ENCODE measurements around the gene CFAP410. TPM values are rescaled to one million over a fixed set of nuclear protein-coding genes. Genes with fewer than 3 reads are reported as not detected.

Gene CFAP410
- total RNA-seq, 1 donor from 2014 or later: 23.9 TPM

- H3K27ac Mint-ChIP-seq (ENCODE audit: unreplicated experiment): no peak overlapping the region
- H3K4me3 Mint-ChIP-seq: no peak overlapping the region
- TF ChIP-seq CTCF (conservative IDR thresholded peaks at IDR 0.05): no peak
- no peaks in the 10 kb centered on the region for H3K4me1 Mint-ChIP-seq
- no peaks in the 10 kb centered on the region for H3K36me3 Mint-ChIP-seq (ENCODE audit: low read depth)
- no peaks in the 10 kb centered on the region for H3K27me3 Mint-ChIP-seq (ENCODE audit: low read depth)
- DNase-seq (ENCODE audit: low read depth, low spot score): no peak
- no peaks in the 10 kb centered on the region for H3K9me3 Mint-ChIP-seq
These were observed 56.8 kb downstream of the CFAP410 start for GRCh38 chr21:44282370-44282769.

DNA sequence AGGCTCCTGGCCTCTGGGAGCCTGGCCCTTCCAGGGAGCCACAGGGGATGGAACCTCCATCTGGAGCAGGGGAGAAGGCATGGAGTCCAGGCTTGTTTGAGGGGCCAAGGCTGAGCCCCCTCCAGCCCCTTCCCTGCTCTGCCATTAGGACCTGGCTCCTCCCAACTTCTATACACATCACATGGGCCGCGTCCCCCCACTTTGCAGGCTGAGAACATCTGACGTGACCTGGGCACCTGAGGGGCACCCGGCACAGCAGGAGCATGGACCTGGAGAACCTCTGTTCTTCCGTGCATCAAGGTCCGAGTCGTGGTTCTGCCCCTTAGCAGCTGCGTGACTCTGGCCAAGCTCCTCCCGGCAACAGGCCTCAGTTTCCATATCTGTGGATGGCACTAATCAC is 57.4 kb downstream of the CFAP410 start:
- H3K27ac Mint-ChIP-seq (ENCODE audit: unreplicated experiment): no peak overlapping the region
- H3K4me1 Mint-ChIP-seq: no peaks in the 10 kb centered on the region
- TF ChIP-seq CTCF (conservative IDR thresholded peaks at IDR 0.05): no peak
- H3K9me3 Mint-ChIP-seq: no peaks in the 10 kb centered on the region
- no peak overlapping the region for H3K4me3 Mint-ChIP-seq
- no peak for DNase-seq (ENCODE audit: low read depth, low spot score)
- no peaks in the 10 kb centered on the region for H3K36me3 Mint-ChIP-seq (ENCODE audit: low read depth)
- H3K27me3 Mint-ChIP-seq (ENCODE audit: low read depth): no peaks in the 10 kb centered on the region

DNA sequence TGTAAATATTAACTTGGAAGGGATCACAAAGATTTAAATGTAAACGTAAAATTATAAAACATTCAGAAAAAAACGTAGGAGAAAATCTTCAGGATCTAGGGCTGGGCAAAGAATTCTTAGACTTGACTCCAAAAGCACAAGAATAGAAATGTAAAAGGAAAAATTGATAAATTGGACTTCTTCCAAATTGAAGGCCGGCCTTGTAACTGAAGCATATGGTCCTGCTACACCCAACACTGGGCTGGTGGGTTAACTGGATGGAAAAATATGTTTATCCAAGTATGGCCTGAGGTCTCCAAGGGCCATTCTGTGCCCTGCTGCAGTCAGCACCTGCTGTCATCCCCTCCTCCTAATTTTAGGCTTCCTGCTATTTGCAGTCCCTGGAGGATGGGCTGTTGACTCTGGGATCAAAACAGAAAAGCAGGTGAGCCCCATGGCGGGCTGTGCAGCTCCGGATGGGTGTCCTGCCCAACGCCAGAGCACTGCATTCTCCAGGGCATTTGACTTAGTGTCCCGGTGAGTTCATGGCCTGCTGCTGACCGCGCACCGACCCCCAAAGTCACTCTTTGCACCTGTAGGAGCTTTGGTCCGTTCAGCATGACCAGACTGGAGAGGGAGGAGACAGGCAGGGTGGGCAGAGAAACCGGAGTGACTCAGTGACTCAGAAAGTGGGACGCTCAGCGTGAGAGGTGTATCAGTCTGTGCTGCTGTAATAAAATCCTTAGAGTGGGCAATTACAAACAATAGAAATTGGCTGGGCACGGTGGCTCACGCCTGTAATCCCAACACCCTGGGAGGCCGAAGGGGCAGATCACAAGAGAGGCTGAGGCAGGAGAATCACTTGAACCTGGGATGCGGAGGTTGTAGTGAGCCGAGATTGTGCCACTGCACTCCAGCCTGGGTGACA is 59.6 kb downstream of the CFAP410 start:
- no peak for TF ChIP-seq CTCF (conservative IDR thresholded peaks at IDR 0.05)
- Mint-ChIP-seq H3K36me3 (ENCODE audit: low read depth) (no peaks in the 10 kb centered on the region), H3K4me3 (no peak overlapping the region), H3K9me3 (peaks cover 3% of the 10 kb centered on the region), H3K4me1 (no peaks in the 10 kb centered on the region), H3K27ac (ENCODE audit: unreplicated experiment) (no peak overlapping the region), H3K27me3 (ENCODE audit: low read depth) (peaks cover 9% of the 10 kb centered on the region)
- DNase-seq (ENCODE audit: low read depth, low spot score): no peak

Other genes starting within 250 kb of the CFAP410 start
- 4.0 and 4.1 TPM in 2 replicates for gene PWP2, start 232.0 kb downstream of the CFAP410 start, total RNA-seq
- gene GATD3, start 205.7 kb downstream of the CFAP410 start, total RNA-seq: 13.7 and 17.4 TPM in 2 replicates
- 0.07 and 0.09 TPM in 2 replicates for gene ICOSLG, start 98.4 kb downstream of the CFAP410 start, total RNA-seq
- not detected in 2 replicates for gene DNMT3L, start 77.5 kb downstream of the CFAP410 start, total RNA-seq
- not detected in 2 replicates for gene AIRE, start 53.5 kb downstream of the CFAP410 start, total RNA-seq
- 94.7 and 96.1 TPM in 2 replicates for gene PFKL, start 39.3 kb downstream of the CFAP410 start, total RNA-seq
- gene TRPM2, start 14.2 kb upstream of the CFAP410 start, total RNA-seq: not detected in 2 replicates
- 9.6 and 10.1 TPM in 2 replicates for gene LRRC3, start 116.1 kb upstream of the CFAP410 start, total RNA-seq
- gene KRTAP10-1, start 200.8 kb upstream of the CFAP410 start, total RNA-seq: not detected in 2 replicates
- not detected in 2 replicates for gene KRTAP10-2, start 212.1 kb upstream of the CFAP410 start, total RNA-seq
- not detected in 2 replicates for gene KRTAP10-3, start 219.4 kb upstream of the CFAP410 start, total RNA-seq
- gene KRTAP10-4, start 234.3 kb upstream of the CFAP410 start, total RNA-seq: not detected in 2 replicates
- not detected in 2 replicates for gene KRTAP10-5, start 241.2 kb upstream of the CFAP410 start, total RNA-seq

Data from neural crest cell (in vitro differentiated cells).